ENCODE data around the gene SLC26A1. TPM values are rescaled to one million over a fixed set of nuclear protein-coding genes. Genes with fewer than 3 reads are reported as not detected.

SLC26A1 gene
- total and polyA plus RNA-seq, 2 donors: 0.05 to 0.20 TPM

DNA sequence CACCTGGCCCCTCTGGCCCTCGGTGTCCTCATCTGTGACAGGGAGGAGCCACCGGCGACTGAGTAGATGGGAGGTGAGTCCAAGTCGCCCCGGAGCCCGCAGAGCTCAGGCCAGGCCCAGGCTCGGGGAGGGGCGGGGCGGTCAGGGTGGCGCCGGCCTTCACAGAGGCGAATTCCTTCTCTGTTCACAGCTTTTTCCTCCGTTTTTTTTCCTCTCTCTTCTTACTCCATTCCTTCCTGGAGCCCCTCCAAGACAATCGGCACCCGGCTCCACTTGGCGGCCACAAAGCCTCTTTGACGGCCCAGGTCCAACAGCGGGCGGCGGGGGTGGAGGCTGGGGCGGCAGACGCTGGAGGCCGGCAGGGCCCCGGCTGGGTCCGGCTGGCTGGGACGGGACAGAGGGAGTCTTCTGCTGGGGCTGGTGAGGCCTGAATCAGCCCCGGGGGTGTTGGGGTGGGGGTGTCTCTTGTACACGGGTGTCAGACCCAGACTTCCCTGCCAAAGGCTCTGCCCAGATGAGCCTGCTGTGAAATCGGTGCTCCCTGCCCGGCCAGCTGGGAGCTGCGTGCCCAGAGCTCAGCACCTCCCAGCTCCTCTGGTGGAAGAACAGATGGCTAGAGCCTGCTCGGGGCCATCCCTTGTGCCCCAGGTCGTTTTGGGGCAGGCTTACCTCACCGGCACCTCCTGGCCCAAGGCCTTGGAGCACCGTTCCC lies 40.8 kb upstream of the SLC26A1 start:
- H3K4me3 ChIP-seq (ENCODE audit: low read depth, low read length): no peak overlapping the region
- DNase-seq (ENCODE audit: extremely low spot score): no peak

DNA sequence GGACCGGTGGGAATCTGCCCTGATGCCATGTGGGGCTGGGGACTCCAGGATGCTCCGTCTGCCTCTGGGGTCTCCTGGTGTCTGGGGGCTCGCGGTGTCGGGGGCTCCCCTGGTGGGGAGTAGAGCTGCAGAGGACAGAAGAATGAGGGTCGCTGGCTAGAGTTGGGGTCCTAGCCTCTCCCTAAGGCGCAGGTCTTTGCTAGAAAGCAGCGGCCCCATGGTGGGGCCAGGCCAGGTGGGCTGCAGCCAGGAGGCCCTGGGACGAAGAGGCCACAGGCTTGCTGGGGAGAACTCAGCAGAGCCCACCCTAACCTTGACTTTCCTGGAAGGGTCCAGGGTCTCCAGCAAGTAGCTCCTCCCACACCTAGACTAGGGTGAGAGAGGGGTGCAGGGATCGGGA lies 39.7 kb upstream of the SLC26A1 start:
- Histone ChIP-seq H3K4me1 (ENCODE audit: insufficient read depth) (no peaks in the 10 kb centered on the region), H3K36me3 (ENCODE audit: insufficient read depth) (no peaks in the 10 kb centered on the region), H3K4me3 (ENCODE audit: low read depth, low read length) (no peak overlapping the region), H3K27ac (ENCODE audit: low read depth) (no peak overlapping the region)
- DNase-seq (ENCODE audit: extremely low spot score): no peak
- WGBS: 86% methylated on average over 10 of the region's 10 CpGs

More for the DNA sequence above, 40.8 kb upstream of the SLC26A1 start:
- 21% methylated on average over 35 of the region's 35 CpGs for WGBS
- H3K27ac ChIP-seq (ENCODE audit: low read depth): no peak overlapping the region
- H3K36me3 ChIP-seq (ENCODE audit: insufficient read depth): no peaks in the 10 kb centered on the region
- H3K4me1 ChIP-seq (ENCODE audit: insufficient read depth): no peaks in the 10 kb centered on the region

DNA sequence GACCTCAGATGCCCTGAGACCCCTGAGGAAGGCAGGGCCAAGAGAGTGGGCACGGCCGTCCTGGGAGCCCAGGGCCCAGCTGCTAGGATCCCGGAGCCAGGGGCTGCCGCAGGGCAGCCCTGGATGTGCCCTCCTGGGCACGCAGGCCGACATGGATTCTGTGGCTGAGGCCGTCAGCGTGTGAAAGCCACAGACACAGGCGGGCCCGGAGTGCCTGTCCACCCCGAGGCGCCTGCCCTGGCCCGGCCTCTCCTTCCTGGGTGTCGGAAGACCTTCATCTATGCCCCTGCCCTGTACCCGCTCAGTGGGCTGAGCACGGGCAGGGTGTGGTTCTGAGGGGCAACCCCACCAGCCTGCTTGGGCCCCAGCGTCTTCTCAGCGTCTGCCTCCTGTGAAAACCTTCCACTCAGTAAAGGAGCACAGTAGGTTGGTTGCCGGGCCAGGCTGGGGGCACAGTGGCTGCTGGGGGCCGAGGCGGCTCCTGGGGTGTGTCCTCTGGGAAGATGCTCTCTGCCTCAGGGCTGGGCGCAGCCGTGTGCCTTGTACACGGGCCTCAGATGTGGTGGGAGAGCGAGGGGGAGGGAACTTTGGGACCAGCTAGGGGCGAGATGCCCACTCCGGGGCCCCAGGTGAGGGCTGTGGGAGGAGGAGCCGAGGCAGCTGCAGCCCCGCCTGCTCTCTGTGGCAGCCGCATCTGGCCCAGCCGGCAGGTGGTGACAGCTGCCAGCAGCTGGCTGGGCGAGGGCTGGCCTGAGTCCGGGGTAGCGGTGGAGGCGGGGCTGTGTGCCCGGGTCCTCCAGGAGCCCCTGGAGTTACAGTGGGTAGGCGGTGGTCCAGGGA lies 39.0 kb upstream of the SLC26A1 start:
- no peaks in the 10 kb centered on the region for H3K4me1 ChIP-seq (ENCODE audit: insufficient read depth)
- no peak for DNase-seq (ENCODE audit: extremely low spot score)
- no peaks in the 10 kb centered on the region for H3K36me3 ChIP-seq (ENCODE audit: insufficient read depth)
- WGBS: 70% methylated on average over 37 of the region's 37 CpGs
- no peak overlapping the region for H3K27ac ChIP-seq (ENCODE audit: low read depth)
- H3K4me3 ChIP-seq (ENCODE audit: low read depth, low read length): no peak overlapping the region

DNA sequence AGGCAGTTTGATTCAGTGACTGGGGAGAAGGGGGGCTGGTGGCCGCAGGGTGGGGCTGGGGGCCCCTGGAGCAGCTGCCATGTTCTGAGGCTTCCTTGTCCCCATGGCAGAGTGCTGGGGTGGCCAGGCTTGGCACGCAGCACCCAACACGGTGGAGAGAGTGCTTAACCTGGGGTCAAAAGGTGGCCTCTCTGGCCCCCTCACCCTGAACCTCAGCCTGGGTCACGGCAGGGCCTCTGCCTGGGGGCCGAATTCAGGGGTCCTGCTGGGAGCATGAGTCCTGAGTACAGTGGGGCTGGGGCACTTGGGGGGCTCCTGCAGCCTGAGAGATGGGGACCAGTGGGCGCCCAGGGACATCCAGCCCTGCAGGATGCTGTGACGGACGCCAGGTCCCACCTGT lies 38.1 kb upstream of the SLC26A1 start:
- DNase-seq (ENCODE audit: extremely low spot score): no peak
- no peaks in the 10 kb centered on the region for H3K4me1 ChIP-seq (ENCODE audit: insufficient read depth)
- no peak overlapping the region for H3K4me3 ChIP-seq (ENCODE audit: low read depth, low read length)
- no peak overlapping the region for H3K27ac ChIP-seq (ENCODE audit: low read depth)
- WGBS: 89% methylated on average over 8 of the region's 8 CpGs
- no peaks in the 10 kb centered on the region for H3K36me3 ChIP-seq (ENCODE audit: insufficient read depth)

DNA sequence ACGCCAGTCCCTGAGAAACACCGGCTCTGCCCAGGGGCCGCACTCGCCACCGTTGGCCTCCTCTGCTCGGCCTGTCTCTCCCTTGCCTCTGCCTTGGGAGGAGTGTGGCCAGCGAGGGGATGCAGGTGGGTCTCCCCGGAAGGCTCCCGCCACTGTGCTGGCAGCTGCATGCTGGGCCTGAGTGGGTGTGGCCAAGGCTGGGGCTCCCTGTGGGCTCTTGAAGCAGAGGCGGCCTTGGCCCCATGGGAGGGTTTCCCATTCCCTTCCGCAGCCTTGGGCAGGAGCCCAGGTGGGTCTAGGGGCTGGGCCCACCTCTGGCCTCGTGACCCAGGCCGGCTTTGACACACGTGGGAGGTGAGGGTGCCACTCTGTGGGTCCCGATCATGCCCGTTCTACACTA lies 37.4 kb upstream of the SLC26A1 start:
- H3K36me3 ChIP-seq (ENCODE audit: insufficient read depth): no peaks in the 10 kb centered on the region
- DNase-seq (ENCODE audit: extremely low spot score): no peak
- no peaks in the 10 kb centered on the region for H3K4me1 ChIP-seq (ENCODE audit: insufficient read depth)
- WGBS: 75% methylated on average over 16 of the region's 16 CpGs
- H3K4me3 ChIP-seq (ENCODE audit: low read depth, low read length): no peak overlapping the region
- no peak overlapping the region for H3K27ac ChIP-seq (ENCODE audit: low read depth)

DNA sequence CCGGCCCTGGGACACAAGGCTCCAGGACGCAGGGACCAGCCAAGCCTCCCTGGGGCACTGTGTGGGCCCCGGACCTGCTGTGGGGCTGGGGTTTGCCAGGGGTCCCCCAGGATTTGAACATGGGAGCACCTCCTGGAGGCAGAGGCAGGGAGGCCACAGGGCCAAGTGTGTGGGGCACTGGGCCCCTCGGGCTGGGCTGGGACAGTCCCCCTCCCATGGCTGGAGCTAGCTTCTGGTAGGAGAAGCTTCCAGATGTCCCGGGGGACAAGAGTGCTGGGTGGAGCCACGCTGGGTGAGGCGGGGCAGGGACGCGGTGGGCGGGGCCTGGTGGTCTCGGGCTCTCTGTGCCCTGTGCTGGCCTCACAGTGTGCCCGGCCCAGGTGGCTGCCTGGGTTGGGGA lies 36.8 kb upstream of the SLC26A1 start:
- Histone ChIP-seq H3K36me3 (ENCODE audit: insufficient read depth) (no peaks in the 10 kb centered on the region), H3K4me1 (ENCODE audit: insufficient read depth) (no peaks in the 10 kb centered on the region), H3K4me3 (ENCODE audit: low read depth, low read length) (no peak overlapping the region), H3K27ac (ENCODE audit: low read depth) (no peak overlapping the region)
- 64% methylated on average over 12 of the region's 12 CpGs for WGBS
- no peak for DNase-seq (ENCODE audit: extremely low spot score)

DNA sequence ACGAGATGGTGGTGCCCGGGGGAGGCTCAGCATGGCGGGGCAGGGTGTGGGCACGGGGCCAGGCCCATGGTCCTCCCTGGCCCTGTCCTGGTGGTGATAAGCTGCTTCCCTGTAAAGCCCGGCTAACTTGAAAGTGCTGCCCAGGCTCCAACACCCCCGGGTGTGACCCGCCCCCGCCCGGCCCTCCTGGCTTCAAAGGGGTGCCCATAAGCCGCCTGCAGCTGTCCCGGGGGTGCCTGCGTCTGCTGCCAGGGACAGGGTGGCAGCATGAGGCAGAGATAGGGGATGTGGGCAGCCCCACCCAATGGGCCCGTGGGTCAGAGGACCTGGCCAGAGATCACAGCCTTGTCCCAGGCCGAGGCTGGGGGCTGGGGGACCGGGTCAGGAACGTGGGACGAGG lies 36.3 kb upstream of the SLC26A1 start:
- DNase-seq (ENCODE audit: extremely low spot score): no peak
- H3K4me1 ChIP-seq (ENCODE audit: insufficient read depth): no peaks in the 10 kb centered on the region
- 74% methylated on average over 17 of the region's 17 CpGs for WGBS
- peaks cover under 1% of the 10 kb centered on the region for H3K36me3 ChIP-seq (ENCODE audit: insufficient read depth)
- H3K4me3 ChIP-seq (ENCODE audit: low read depth, low read length): no peak overlapping the region
- H3K27ac ChIP-seq (ENCODE audit: low read depth): no peak overlapping the region

DNA sequence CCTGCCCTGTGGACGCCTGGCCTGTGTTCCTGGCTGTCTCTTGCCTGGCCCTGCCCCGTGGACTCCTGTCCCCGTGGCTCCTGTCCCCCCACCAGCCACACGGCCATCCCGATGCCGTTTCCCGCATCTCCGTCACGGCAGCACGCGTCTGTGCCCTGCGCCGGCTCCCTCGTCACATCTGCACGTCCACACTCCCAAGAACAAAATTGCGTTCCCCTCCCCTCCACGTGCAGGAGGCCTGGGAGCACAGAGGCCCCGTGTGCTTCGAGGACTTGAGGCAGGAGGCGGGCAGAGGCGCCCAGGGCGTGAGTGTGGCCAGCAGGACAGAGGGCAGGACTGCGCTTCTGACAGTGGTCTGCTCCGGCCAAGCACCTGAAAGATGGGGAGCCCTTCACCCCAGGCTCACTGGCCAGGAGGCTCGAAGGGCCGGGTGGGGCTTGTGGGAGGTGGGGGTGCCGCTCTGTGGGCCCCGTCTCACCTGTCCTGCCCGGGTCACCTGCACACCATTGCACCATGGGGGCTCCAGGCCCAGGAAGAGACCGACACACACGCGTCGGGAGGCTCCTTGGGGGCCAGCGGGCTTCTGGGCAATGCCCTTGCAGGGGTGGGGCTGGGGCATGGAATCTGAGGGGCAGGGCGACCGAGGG lies 35.5 kb upstream of the SLC26A1 start:
- 77% methylated on average over 36 of the region's 36 CpGs for WGBS
- Histone ChIP-seq H3K27ac (ENCODE audit: low read depth) (no peak overlapping the region), H3K36me3 (ENCODE audit: insufficient read depth) (peaks cover 4% of the 10 kb centered on the region)

DNA sequence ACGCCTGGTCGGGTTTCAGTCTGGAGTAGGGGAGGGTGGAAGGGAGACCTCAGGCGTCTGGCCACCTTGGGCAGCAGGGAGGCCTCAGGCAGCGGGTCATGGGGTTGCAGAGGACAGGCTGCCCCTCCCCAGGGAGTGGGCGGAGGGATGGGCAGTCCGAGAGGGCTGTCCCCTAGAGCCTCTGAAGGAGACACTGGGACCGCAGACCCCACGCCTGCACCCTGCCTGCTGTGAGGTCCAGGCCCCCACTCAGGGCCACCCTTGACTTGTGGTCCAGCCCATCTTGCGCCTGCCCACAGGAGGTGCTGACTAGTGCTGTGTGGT lies 34.7 kb upstream of the SLC26A1 start:
- no peak for DNase-seq (ENCODE audit: extremely low spot score)
- 57% methylated on average over 9 of the region's 9 CpGs for WGBS

More for the DNA sequence above, 35.5 kb upstream of the SLC26A1 start:
- no peak overlapping the region for H3K4me3 ChIP-seq (ENCODE audit: low read depth, low read length)
- DNase-seq (ENCODE audit: extremely low spot score): no peak
- H3K4me1 ChIP-seq (ENCODE audit: insufficient read depth): no peaks in the 10 kb centered on the region

DNA sequence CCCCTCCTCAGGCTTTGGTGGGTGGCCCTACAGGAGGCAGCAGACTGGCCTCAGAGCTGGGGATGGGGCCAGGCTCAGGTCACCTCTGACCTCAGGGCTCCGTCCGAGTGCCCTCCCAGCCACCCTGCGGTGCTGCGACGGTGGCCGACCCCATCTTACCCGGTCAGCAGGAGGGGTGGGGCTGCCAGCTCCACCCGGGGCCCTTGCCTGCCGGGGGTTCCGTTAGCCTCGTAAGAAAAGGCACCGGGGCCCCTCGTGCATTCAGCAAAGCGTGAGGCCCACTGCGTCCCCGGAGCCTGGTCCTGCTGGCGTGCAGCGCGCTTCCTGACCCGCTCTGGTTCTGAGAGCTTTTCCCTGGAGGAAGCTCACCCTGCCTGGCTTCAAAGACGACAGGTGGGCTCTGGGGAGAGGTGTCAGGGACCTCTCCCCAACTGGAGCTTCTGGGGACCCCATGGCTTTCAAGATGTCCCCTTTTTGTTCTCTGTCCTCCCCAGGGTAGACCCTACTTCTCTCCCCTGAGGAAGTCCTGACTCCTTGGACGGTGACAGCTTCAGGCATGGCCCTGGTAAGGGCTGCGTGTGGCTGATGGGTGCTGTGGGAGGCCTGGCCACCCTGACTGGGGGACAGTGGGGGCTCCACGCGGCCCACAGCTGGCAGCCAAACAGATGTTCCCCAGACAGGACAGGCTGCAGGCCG lies 34.2 kb upstream of the SLC26A1 start:
- no peak for DNase-seq (ENCODE audit: extremely low spot score)
- peaks cover 4% of the 10 kb centered on the region for H3K36me3 ChIP-seq (ENCODE audit: insufficient read depth)
- no peak overlapping the region for H3K27ac ChIP-seq (ENCODE audit: low read depth)
- no peaks in the 10 kb centered on the region for H3K4me1 ChIP-seq (ENCODE audit: insufficient read depth)
- no peak overlapping the region for H3K4me3 ChIP-seq (ENCODE audit: low read depth, low read length)
- 68% methylated on average over 26 of the region's 26 CpGs for WGBS

More for the DNA sequence above, 34.7 kb upstream of the SLC26A1 start:
- H3K4me1 ChIP-seq (ENCODE audit: insufficient read depth): no peaks in the 10 kb centered on the region
- peaks cover 4% of the 10 kb centered on the region for H3K36me3 ChIP-seq (ENCODE audit: insufficient read depth)
- H3K27ac ChIP-seq (ENCODE audit: low read depth): no peak overlapping the region
- H3K4me3 ChIP-seq (ENCODE audit: low read depth, low read length): no peak overlapping the region

DNA sequence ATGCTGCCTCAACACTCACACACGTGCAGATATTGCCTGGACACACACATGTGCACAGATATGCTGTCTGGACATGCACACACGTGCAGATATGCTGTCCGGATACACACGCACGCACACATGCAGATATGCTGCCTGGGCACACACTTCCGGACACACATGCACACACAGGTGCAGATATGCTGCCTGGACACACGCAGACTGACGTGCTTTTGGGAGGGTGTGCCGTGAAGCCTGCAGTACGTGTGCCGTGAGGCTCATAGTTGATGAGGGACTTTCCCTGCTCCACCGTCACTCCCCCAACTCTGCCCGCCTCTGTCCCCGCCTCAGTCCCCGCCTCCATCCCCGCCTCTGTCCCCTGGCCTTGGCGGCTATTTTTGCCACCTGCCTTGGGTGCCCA lies 32.9 kb upstream of the SLC26A1 start:
- H3K36me3 ChIP-seq (ENCODE audit: insufficient read depth): peaks cover 4% of the 10 kb centered on the region
- H3K4me1 ChIP-seq (ENCODE audit: insufficient read depth): no peaks in the 10 kb centered on the region
- DNase-seq (ENCODE audit: extremely low spot score): no peak
- H3K4me3 ChIP-seq (ENCODE audit: low read depth, low read length): no peak overlapping the region
- H3K27ac ChIP-seq (ENCODE audit: low read depth): no peak overlapping the region
- 63% methylated on average over 17 of the region's 17 CpGs for WGBS

DNA sequence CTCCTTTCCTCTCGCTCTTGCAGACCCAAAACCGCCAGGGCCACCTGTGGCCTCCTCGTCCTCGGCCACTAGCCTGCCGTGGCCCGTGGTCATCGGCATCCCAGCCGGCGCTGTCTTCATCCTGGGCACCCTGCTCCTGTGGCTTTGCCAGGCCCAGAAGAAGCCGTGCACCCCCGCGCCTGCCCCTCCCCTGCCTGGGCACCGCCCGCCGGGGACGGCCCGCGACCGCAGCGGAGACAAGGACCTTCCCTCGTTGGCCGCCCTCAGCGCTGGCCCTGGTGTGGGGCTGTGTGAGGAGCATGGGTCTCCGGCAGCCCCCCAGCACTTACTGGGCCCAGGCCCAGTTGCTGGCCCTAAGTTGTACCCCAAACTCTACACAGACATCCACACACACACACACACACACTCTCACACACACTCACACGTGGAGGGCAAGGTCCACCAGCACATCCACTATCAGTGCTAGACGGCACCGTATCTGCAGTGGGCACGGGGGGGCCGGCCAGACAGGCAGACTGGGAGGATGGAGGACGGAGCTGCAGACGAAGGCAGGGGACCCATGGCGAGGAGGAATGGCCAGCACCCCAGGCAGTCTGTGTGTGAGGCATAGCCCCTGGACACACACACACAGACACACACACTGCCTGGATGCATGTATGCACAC lies 31.8 kb upstream of the SLC26A1 start:
- Histone ChIP-seq H3K4me1 (ENCODE audit: insufficient read depth) (no peaks in the 10 kb centered on the region), H3K4me3 (ENCODE audit: low read depth, low read length) (no peak overlapping the region), H3K27ac (ENCODE audit: low read depth) (no peak overlapping the region), H3K36me3 (ENCODE audit: insufficient read depth) (peaks cover 4% of the 10 kb centered on the region)
- DNase-seq (ENCODE audit: extremely low spot score): no peak
- 93% methylated on average over 32 of the region's 32 CpGs for WGBS
